GM15510 (cell line): ENCODE measurements around the gene SMIM36.

ENCODE experiments used
- POLR2A ChIP-seq: IDR thresholded peaks from 3 replicates; pipeline ENCODE4 v1.6.1; 2011; ENCODE audit warnings: borderline replicate concordance; ENCODE audit not compliant: insufficient read length; ENCODE audit errors: extremely low read depth

SMIM36 gene

DNA sequence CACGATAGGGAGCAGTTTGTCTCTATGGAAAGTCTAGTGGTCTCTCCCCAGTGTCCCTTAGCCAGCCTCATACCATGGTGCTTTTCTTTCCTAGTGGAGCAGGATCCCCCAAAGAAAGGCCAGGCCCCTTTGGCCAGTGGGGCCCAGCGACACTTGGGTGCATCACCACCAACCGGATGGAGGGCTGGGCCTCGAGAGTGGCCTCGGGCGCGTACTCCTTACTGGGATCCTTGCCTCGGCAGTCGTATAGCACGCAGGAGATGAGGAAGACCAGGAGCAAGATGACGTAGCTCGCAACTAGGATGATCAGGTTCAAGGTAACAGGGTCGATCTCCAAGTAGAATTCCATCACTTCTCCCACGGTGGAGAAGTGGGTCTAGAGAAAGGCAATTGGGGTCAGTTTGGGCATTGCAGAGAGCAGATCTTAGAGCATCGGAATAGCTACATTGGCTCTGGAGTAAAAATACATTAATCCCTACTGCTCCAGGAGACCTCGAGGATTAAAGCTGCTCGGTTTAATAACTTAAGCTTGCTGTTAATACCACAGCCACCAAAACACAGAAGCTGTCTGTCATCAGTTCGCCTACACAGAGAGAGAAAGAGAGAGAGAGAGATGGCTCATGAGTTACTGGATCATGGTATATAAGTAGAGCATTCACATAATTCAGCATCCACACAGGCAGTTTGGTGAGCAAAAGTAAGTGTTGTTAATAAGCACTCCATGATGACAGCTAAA, at the start of gene SMIM36:
TSS of gene SMIM36 (minus strand) at position 467 of the 736 bp plus-strand sequence.
- TF ChIP-seq POLR2A = no peak

GRCh38 chr17:55555772-55556171, 44.5 kb upstream of the SMIM36 start:
- no peak for TF ChIP-seq POLR2A

DNA sequence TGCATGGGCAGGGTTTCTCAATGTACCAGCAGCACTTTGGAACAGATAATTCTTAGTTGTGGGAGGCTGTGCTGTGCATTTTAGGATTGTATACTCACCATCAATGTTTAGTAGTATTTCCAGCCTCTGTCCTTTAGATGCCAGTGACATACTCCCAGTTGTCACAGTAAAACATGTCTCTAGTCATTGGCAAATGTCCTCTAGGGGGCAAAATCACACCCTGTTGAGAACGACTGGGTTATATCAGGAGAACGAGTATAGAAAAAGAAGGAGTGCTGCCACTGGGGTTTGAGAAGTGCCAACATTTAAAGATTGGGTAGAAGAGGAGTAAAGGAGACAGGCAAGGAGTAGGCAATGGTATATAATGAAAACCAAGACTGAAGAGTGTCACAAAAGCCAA, 37.9 kb upstream of the SMIM36 start:
- TF ChIP-seq POLR2A = no peak

DNA sequence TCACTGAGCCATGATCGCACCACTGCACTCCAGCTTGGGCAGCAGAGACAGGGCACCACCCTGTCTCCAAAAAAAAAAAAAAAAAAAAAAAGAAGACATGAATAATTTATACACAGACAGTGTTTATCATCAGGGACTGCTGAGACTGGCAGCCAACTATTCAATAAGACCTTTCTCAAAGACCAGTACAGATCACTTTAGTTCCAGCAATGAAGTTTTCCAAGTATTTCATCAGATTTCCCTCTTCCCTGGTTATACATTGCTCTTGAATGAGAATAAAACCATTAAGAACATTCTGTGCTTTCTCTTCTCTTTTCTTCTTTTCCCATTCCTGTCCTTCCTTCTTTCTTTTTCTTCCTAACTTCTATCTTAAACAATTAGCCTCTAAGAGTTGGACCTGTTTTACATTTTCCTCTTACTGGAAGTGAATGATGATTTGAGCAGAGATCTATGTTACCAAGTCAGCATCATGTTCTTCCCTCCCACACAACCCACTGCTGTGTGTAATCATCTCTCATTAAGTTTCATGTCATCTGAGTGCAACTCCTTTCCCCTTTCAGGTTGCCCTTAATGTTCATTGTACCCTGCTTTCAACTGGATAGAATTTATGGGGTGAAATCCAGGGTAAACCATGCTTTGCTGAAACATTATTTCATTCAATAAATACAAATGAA, 35.9 kb upstream of the SMIM36 start:
- no peak for TF ChIP-seq POLR2A

DNA sequence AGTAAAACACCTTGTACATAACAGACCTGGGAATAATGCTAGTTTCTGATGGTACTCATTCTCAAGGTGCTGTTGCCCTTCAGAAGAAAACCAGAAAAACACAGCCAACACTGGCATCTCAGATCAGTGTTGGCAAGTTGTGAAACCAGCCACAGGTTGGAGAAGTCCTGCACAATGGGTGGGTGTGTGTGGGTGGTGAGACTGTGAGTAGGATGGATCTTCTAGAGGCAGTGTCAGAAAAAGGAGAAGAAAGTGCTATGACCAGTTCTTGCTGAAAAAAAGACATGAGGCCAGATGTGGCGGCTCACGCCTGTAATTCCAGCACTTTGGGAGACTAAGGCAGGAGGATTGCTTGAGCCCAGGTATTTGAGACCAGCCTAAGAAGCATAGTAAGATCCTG, 35.2 kb upstream of the SMIM36 start:
- no peak for TF ChIP-seq POLR2A

DNA sequence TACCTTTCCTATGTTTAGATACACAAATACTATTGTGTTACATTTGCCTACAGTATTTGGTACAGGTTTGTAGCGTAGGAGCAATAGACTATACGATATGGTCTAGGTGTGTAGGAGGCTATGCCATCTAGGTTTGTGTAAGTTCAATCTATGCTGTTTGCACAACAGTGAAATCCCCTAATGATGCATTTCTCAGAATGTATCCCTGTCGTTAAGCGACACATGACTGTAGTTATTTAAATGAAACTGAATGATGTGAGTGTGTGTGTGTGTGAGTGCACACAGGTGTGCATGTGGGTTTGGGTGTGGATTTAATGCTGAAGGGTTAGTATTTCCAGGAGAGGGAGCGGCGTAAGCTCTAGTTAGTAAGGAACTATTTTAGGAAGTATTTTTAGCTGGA, 34.6 kb upstream of the SMIM36 start:
- TF ChIP-seq POLR2A = no peak

DNA sequence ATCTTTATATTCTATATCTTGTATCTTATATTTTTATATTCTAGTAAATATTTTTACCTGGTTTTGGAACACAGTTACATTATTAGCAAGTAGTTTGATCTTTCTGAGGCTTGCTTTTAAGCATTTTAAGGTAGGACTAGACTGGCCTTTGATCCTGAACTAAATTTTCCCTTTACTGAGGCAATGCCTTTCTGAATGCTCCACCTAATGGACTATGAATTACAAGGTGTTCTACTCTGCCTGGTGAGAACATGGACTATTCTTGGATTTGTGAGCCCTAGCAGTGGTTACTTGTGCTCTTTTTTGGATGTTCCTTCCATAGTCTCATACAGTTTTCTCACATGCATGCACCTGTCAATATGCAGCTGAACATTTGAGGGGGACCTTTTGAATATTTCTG, 32.5 kb upstream of the SMIM36 start:
- TF ChIP-seq POLR2A = no peak

GRCh38 chr17:55540414-55541091, 29.3 kb upstream of the SMIM36 start:
- no peak for TF ChIP-seq POLR2A

GRCh38 chr17:55536205-55536604, 25.0 kb upstream of the SMIM36 start:
- TF ChIP-seq POLR2A = no peak

DNA sequence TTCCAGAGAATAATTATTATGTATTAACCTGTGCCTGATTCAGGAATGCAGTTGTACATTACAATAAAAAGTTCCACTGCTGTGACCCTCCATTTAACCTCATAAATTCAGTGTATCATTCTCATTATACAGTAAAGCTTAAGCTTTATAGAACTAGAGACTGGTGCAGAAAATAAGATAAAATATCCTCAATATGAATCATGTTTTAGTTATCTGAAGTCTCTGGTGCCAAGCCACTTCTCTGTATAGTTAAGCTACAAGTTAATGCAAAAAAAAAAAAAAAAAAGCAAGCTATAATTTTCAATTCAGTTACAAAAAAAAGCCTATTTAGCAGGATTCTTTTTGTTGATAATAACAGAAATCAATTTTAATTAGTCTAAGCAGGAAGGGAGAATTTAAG, 22.4 kb upstream of the SMIM36 start:
- no peak for TF ChIP-seq POLR2A

GRCh38 chr17:55532670-55533069, 21.4 kb upstream of the SMIM36 start:
- no peak for TF ChIP-seq POLR2A

GRCh38 chr17:55531053-55531728, 19.9 kb upstream of the SMIM36 start:
- TF ChIP-seq POLR2A = no peak

GRCh38 chr17:55530064-55530463, 18.8 kb upstream of the SMIM36 start:
- no peak for TF ChIP-seq POLR2A

DNA sequence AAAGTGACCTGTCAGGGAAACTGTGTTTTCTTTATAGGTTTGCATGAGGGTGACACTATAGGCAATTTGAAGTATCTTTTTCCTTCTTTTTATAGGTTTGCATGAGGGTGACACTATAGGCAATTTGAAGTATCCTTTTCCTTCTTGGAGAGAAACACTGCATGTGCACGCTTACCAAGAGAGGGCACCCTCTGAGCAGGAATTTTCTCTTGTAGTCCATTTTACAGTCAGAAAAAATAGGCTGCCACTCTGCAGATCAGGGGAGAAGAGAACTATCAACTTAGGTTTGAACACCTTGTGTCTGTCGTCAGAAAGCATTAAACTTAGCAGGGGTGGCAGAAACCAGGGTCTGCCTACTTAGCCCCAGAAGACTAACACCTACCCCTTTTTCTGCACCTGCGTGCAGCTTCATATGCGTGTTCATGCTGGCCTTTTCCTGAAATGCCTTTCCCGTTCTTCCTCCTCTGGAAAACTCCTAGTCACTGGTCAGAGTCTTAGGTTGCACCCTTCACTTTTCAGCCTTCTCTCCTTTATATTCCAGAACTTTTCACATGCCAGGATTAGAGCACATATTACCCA, 16.4 kb upstream of the SMIM36 start:
- no peak for TF ChIP-seq POLR2A
